Measurements from ENCODE around the gene PSMB2.

DNA sequence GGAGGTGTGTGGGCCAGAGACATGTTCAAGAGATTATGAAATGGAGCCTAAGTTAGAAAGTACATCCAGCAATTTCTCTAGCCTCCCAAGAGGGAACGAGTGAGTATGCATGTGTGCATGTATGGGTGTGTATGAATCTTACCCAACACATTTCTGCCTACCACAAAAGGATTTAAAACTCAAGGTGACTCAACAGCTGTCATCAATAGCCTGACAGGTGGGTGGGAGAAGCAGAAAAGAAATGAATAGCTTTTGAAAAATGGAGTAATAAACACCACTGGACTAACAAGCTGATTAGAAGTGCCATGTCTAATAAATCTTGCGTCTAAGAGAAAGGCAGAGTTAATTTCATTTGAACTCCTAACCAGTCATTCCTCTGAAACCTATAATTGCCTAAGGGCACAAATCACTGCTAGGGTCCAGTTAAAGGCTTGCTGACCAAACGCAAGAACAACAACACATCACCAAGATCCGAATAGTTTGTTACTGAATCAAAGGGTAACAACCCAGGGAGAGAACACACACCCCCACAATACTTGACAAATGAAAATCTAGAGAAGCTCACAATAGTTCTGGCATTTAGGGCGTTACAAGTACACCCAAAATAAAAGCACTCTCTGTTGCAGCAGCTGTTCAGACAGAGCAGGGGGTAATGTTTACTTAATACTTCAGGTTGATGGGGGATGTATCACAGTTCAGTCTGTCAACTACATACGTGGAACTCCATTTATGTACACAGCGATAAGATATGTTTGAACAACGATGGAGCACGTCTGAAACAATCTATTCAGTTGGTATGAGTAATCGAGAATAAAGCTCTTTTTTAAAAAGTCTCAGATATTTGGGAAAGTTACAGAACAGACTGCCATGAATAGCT, 85.5 kb downstream of the PSMB2 start:
- TF ChIP-seq, protein P1, sequence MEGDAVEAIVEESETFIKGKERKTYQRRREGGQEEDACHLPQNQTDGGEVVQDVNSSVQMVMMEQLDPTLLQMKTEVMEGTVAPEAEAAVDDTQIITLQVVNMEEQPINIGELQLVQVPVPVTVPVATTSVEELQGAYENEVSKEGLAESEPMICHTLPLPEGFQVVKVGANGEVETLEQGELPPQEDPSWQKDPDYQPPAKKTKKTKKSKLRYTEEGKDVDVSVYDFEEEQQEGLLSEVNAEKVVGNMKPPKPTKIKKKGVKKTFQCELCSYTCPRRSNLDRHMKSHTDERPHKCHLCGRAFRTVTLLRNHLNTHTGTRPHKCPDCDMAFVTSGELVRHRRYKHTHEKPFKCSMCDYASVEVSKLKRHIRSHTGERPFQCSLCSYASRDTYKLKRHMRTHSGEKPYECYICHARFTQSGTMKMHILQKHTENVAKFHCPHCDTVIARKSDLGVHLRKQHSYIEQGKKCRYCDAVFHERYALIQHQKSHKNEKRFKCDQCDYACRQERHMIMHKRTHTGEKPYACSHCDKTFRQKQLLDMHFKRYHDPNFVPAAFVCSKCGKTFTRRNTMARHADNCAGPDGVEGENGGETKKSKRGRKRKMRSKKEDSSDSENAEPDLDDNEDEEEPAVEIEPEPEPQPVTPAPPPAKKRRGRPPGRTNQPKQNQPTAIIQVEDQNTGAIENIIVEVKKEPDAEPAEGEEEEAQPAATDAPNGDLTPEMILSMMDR (IDR thresholded peaks at IDR 0.05), result no peak
- no peak for TF ChIP-seq EP300 (IDR thresholded peaks at IDR 0.05)
